Measurements from ENCODE around the gene TM6SF1. TPM values are rescaled to one million over a fixed set of nuclear protein-coding genes. Genes with fewer than 3 reads are reported as not detected.

Gene TM6SF1
- 0.99 TPM for polyA plus RNA-seq (2012; ENCODE audit: low read depth, missing spikeins)

DNA sequence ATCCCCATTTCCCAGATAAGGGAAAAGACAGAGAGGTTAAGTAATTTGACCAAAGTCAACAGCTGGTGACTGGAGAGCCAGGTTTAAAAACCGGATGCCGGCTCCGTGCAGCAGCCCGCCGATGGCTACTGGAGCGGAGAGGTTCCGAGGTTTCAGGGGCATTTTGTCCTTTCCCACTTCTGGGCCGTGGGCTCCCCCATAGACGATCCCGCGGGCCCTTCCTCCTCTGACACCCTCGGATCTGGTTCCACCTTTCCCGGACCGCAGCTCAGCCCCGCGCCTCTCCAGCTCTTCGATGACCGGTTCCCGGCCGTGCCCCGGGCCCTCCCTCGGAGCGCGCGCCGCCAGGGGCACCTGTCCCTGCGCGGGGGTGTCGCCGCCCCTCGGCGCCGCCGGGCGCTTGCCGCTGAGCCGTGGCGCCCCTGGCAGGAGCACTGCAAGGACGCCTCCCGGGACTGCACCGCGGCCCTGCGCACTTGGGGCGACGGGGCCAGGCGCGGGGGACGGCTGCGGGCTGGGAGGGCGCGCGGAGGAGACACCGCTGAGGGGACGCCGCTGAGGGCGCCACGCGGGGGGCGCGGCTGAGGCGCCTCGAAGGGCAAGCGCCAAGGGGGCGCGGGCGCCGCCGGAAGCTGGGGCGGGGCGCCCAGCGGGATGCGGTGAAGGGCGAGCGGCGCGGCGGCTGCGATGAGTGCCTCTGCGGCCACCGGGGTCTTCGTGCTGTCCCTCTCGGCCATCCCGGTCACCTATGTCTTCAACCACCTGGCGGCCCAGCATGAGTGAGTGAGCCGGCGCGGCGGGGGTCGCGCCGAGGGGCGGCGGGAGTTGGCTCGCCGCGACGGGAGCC lies at the start of gene TM6SF1:
Gene TM6SF1, plus strand, starts transcription at position 652 of the 847 bp plus-strand sequence. Its CDS starts 36 bp downstream, at position 688.
- no peak for TF ChIP-seq POU2F2 (IDR thresholded peaks at IDR 0.05; ENCODE audit: low read depth, low read length)
- no peak; the same call in 1 of the 2 replicates for TF ChIP-seq SPI1 (IDR thresholded peaks at IDR 0.05; ENCODE audit: low read depth, low read length)
- no peak for TF ChIP-seq POLR2A (IDR thresholded peaks at IDR 0.05; ENCODE audit: low read depth, low read length)
- TF ChIP-seq PAX5 (IDR thresholded peaks at IDR 0.05; ENCODE audit: insufficient read depth, low read length, severe bottlenecking), result no peak
- TF ChIP-seq TAF1 (IDR thresholded peaks at IDR 0.05; ENCODE audit: low read depth, low read length), result no peak
- no peak for TF ChIP-seq POLR2AphosphoS5 (IDR thresholded peaks at IDR 0.05; ENCODE audit: low read depth, low read length)
- FAIRE-seq, result peak; percentile 88
- peak; percentile 52 for DNase-seq (ENCODE audit: insufficient read length, low spot score)

DNA sequence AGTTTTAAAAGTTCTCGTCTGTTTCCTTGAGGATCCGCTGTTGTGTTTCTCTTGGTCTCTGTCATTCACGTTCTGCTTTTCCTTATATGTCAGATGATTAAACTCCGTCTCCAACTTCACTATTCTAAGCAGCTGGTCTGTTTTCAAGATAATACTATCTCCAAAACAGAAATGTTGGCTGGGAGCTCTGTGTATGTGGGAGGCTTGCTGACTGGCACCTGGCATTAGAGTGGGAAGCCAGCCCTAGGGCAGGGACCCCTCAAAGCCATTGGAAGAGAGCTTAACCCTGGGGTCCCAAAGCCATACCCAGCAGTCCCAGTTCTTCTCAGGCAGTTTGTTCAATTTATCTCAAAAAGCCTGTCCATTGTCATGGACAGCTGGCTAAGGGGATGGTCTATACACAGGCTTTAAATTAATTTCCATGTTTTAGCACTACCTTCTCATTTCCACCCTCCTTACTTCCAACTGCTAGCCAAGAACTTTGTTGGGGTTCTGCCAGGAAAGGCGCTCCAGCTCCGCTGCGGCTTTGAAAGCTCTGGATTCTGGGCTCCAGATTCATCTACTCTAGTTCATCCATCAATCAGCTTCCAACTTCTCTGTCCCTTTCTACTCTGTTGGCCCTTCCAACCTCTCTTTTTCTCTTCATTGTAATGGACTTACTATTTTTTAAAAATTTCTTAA lies 49.6 kb upstream of the TM6SF1 start:
- TF ChIP-seq POLR2A (IDR thresholded peaks at IDR 0.05; ENCODE audit: low read depth, low read length) (no peak), POLR2AphosphoS5 (IDR thresholded peaks at IDR 0.05; ENCODE audit: low read depth, low read length) (no peak), POU2F2 (IDR thresholded peaks at IDR 0.05; ENCODE audit: low read depth, low read length) (no peak), TAF1 (IDR thresholded peaks at IDR 0.05; ENCODE audit: low read depth, low read length) (no peak), PAX5 (IDR thresholded peaks at IDR 0.05; ENCODE audit: insufficient read depth, low read length, severe bottlenecking) (no peak), SPI1 (IDR thresholded peaks at IDR 0.05; ENCODE audit: low read depth, low read length) (no peak)
- DNase-seq (ENCODE audit: insufficient read length, low spot score) (no peak), FAIRE-seq (no peak)

DNA sequence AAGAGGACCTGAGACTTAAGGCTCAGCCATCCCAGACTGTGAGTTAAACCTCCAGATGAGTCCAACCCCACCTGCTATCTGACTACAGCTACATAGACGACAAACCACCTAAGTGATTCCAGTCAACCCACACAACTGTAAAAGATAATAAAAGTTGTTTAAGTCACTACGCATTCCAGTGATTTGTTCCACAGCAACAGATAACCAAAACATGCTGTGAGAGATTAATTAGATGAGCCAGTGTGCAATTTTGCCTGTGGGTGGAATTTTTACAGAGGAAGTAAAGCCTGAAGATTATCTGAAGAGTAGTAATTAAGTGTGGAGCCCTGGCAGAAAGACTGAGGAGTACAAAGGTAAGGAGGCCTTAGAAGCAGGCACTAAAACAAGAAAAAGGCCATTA lies 45.8 kb upstream of the TM6SF1 start:
- FAIRE-seq (no peak), DNase-seq (ENCODE audit: insufficient read length, low spot score) (no peak)
- TF ChIP-seq TAF1 (IDR thresholded peaks at IDR 0.05; ENCODE audit: low read depth, low read length), result no peak

DNA sequence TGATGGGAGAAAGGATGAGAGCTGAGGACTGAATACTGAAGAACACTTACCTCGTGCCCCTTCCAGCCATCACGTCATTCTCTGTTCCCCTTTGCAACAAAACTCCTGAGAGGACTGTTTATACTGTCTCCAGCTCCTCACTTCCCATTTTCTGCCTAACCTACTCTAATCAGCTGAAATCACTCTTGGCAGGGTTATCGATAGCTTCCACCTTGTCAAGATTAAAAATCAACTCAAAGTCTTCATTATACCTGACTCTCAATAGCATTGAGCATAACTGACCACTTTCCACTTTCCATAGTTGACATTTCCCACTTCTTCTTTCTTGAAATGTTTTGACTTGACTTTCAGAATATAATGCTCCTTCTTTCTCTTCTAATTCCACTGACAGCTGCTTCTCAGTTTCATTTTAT lies 44.7 kb upstream of the TM6SF1 start:
- peak; percentile 45 for FAIRE-seq
- no peak for DNase-seq (ENCODE audit: insufficient read length, low spot score)
- peak; percentile 93 for TF ChIP-seq SPI1 (IDR thresholded peaks at IDR 0.05; ENCODE audit: low read depth, low read length)
- no peak for TF ChIP-seq TAF1 (IDR thresholded peaks at IDR 0.05; ENCODE audit: low read depth, low read length)

DNA sequence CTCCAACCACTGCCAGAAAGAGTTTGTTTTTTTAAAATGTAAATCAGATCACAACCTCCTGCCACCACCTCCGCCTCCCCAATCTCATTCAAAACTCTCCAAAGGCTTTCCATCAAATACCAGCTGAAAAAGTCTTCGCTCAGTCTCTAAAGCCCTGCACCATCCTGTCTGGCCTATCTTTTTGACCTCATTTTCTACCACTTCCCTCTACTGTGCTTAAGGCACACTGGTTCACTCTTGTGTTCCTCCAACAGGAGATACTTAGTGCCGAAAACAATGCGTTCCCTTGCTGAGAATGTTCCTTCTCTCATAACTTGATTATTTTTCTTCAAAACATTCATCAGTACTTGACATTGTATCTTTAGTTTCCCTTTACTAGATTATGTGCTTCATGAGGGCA lies 43.9 kb upstream of the TM6SF1 start:
- FAIRE-seq (no peak), DNase-seq (ENCODE audit: insufficient read length, low spot score) (no peak)
- no peak for TF ChIP-seq POU2F2 (IDR thresholded peaks at IDR 0.05; ENCODE audit: low read depth, low read length)
- no peak for TF ChIP-seq POLR2AphosphoS5 (IDR thresholded peaks at IDR 0.05; ENCODE audit: low read depth, low read length)
- TF ChIP-seq TAF1 (IDR thresholded peaks at IDR 0.05; ENCODE audit: low read depth, low read length), result no peak
- peak; percentile 68 for TF ChIP-seq SPI1 (IDR thresholded peaks at IDR 0.05; ENCODE audit: low read depth, low read length)

DNA sequence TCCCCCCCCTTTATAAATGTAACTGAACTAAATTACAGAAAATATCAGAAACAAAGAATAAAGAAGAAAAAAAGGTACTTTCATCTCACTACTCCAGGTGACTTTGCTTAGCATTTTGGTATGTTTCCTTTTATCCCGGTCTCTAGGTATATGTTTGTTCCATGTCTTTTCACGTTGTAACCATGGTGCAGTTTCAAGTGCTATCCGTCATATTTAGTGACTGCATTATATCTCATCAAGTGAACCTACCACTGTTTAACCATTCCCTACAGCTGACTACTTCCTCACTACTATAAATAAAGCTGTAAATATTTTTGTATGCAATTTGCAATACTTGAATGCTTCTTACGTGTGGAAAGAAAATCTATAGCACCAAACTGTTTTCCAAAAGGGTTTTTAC lies 42.6 kb upstream of the TM6SF1 start:
- FAIRE-seq, result no peak
- no peak for TF ChIP-seq POLR2AphosphoS5 (IDR thresholded peaks at IDR 0.05; ENCODE audit: low read depth, low read length)
- TF ChIP-seq PAX5 (IDR thresholded peaks at IDR 0.05; ENCODE audit: insufficient read depth, low read length, severe bottlenecking), result no peak
- TF ChIP-seq POLR2A (IDR thresholded peaks at IDR 0.05; ENCODE audit: low read depth, low read length), result no peak
- no peak for TF ChIP-seq TAF1 (IDR thresholded peaks at IDR 0.05; ENCODE audit: low read depth, low read length)
- no peak for TF ChIP-seq POU2F2 (IDR thresholded peaks at IDR 0.05; ENCODE audit: low read depth, low read length)
- no peak for TF ChIP-seq SPI1 (IDR thresholded peaks at IDR 0.05; ENCODE audit: low read depth, low read length)
- no peak for DNase-seq (ENCODE audit: insufficient read length, low spot score)

DNA sequence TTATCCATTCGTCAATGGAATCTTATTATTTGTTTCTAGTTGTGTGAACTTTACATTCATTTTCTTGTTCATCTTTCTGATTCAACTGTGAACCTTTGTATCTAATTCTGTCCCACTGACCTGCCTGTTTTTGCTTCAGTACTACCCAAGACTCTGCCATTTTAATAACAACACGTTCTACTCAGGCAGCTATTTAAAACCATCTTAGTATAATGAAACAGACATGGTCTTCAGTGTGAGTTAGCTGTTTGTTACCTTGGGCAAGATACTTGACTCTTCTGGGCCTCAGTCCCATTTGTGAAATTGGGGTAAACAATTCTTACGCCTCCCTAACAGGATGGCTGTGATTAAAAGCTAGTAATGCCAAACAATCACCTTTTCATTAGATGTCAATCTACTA lies 42.0 kb upstream of the TM6SF1 start:
- DNase-seq (ENCODE audit: insufficient read length, low spot score) (no peak), FAIRE-seq (no peak)
- TF ChIP-seq POLR2A (IDR thresholded peaks at IDR 0.05; ENCODE audit: low read depth, low read length) (no peak), TAF1 (IDR thresholded peaks at IDR 0.05; ENCODE audit: low read depth, low read length) (no peak), PAX5 (IDR thresholded peaks at IDR 0.05; ENCODE audit: insufficient read depth, low read length, severe bottlenecking) (no peak), SPI1 (IDR thresholded peaks at IDR 0.05; ENCODE audit: low read depth, low read length) (no peak), POLR2AphosphoS5 (IDR thresholded peaks at IDR 0.05; ENCODE audit: low read depth, low read length) (no peak), POU2F2 (IDR thresholded peaks at IDR 0.05; ENCODE audit: low read depth, low read length) (no peak)

DNA sequence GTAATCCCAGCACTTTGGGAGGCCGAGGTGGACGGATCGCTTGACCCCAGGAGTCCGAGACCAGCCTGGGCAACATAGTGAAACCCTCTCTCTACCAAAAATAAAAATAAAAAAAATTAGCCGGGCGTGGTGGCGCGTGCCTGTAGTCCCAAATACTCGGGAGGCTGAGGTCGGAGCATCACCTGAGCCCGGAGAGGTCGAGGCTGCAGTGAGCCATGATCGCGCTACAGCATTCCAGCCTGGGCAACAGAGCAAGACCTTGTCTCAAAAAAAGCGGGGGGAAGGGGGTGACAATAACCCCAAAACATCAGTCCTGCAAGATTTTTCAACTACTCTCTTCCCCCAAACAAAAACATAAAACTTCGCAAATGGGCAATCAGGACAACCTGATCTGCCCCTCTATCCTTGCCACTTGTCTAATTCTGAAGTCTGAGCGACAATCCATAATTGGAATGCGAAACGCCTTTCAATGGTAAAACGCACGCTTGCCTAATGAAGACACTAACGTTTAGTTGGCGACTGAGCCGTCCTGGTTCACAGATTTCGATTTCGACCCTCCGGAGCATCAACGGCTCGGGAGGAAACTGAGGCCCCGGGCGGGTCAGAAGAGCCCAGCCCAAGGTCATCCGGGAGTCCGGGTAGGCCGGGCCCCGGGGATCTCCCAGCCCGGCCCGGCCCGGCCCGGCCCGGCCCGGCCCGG lies 41.3 kb upstream of the TM6SF1 start:
- FAIRE-seq (no peak), DNase-seq (ENCODE audit: insufficient read length, low spot score) (no peak)
- TF ChIP-seq TAF1 (IDR thresholded peaks at IDR 0.05; ENCODE audit: low read depth, low read length) (no peak), POU2F2 (IDR thresholded peaks at IDR 0.05; ENCODE audit: low read depth, low read length) (no peak), SPI1 (IDR thresholded peaks at IDR 0.05; ENCODE audit: low read depth, low read length) (no peak)

DNA sequence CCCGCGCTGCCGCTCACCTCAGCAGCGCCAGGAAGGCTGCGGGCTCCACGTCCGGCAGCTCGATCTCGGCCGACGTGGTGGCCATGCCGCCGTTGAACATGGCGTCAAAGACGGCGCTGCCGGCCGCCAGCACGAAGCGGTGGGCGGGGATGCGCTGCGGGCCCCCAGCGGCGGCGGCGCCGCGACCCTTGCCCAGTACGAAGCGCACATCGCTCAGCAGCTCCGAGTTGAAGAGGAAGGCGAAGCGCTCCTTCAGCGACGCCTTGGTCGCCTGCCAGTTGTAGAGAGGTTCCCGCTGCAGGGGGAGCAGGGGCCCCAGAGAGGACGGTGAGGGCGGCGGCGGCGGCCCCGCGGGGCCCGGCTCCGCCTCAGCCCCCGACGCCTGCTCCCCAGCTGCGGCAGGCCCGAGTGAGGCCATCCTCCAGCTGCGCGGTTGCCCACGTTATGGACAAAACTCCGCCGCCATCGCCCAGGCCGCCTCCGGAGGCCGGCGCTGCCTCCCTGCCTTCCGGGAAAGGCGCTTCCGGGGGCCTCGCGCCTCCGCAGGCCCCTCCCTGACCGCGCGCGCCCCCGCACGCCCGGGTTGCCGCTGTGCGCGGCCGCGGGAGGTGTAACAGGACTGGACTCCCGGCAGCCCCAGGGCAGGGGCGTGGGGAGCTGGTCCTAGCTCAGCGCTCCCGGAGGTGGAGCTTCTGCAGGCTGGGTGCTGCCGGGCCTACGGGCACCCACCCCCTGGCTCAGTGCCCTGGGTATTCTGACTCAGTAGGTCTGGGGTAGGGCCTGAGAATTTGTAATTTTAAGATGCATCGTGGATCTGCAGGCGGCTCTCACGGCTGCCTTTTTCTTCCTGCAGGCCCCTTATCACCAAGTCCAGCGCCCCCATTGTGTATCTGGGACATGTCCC lies 40.5 kb upstream of the TM6SF1 start, which contains the start of gene BTBD1:
Gene BTBD1, minus strand, starts transcription at position 519 of the 904 bp plus-strand sequence. Its CDS starts 101 bp downstream, at position 418.
- DNase-seq (ENCODE audit: insufficient read length, low spot score) (peak; percentile 91), FAIRE-seq (peak; percentile 89)
- TF ChIP-seq PAX5 (IDR thresholded peaks at IDR 0.05; ENCODE audit: insufficient read depth, low read length, severe bottlenecking), result peak; percentile 37
- peak; percentile 94 for TF ChIP-seq POLR2A (IDR thresholded peaks at IDR 0.05; ENCODE audit: low read depth, low read length)
- TF ChIP-seq POLR2AphosphoS5 (IDR thresholded peaks at IDR 0.05; ENCODE audit: low read depth, low read length), result peak; percentile 85
- peak; percentile 74 for TF ChIP-seq TAF1 (IDR thresholded peaks at IDR 0.05; ENCODE audit: low read depth, low read length)
- no peak for TF ChIP-seq SPI1 (IDR thresholded peaks at IDR 0.05; ENCODE audit: low read depth, low read length)
- TF ChIP-seq POU2F2 (IDR thresholded peaks at IDR 0.05; ENCODE audit: low read depth, low read length), result peak; percentile 69

Data from GM12891 (cell line).